Right lobe of liver (tissue), 6 donors: ENCODE measurements around the gene PARL. TPM values are rescaled to one million over a fixed set of nuclear protein-coding genes. Genes with fewer than 3 reads are reported as not detected.
"Not testable (repeated sequence)": the region's sequence is repeated elsewhere in the genome, so short reads cannot be mapped to it uniquely, and the experiment has no call there.

Experiments
- ATAC-seq, 4 donors: fragments of 200-7000 bp; cut with Tn5 transposase; one replicate each; pipeline ENCODE4 v1.9.1; 2020; ENCODE audit warnings: mild to moderate bottlenecking in 4 of 4, moderate library complexity in 4 of 4
- DNase-seq, 3 donors: peaks; one replicate each; pipeline ENCODE4 v3.0.0-alpha.2; 2020
- H3K27ac ChIP-seq, 3 donors: fragments of 200-600 bp; one replicate each; pipeline ENCODE4 v1.8.0; 2022
- H3K27me3 ChIP-seq, 2 donors: fragments of 200-600 bp; one replicate each; pipeline ENCODE4 v1.8.0; 2022
- H3K36me3 ChIP-seq, 4 donors: fragments of 200-600 bp; sonication (generic) in 1 of 4; one replicate each; pipeline versions ENCODE4 v1.5.1 to v1.8.0; 2017 to 2022; ENCODE audit warnings: control low read depth in 1 of 4
- H3K4me1 ChIP-seq, 4 donors: fragments of 200-600 bp; sonication (generic) in 1 of 4; one replicate each; pipeline versions ENCODE4 v1.5.1 to v1.8.0; 2017 to 2022; ENCODE audit warnings: control low read depth in 1 of 4
- H3K4me3 ChIP-seq, 3 donors: fragments of 200-600 bp; one replicate each; pipeline ENCODE4 v1.8.0; 2022
- H3K9me3 ChIP-seq, 4 donors: fragments of 200-600 bp; sonication (generic) in 1 of 4; one replicate each; pipeline versions ENCODE4 v1.5.1 to v1.8.0; 2017 to 2022; ENCODE audit warnings: control low read depth in 1 of 4
- POLR2A ChIP-seq: fragments of 450-650 bp; IDR thresholded peaks from one replicate; pipeline ENCODE4 v1.6.1; 2017; ENCODE audit warnings: antibody characterized with exemption, mild to moderate bottlenecking
- WGBS: methylation state at CpG from one replicate; pipeline ENCODE4 v1.1.6; 2018; ENCODE audit warnings: low coverage, low lambda C conversion rate; ENCODE audit not compliant: insufficient coverage; ENCODE audit errors: missing lambda C conversion rate; 5-methylcytosine and 5-hydroxymethylcytosine counted together
- intact Hi-C, 2 donors: fragments of 100-400 bp; cut with DNase I; formaldehyde crosslinking; loops; one replicate each; pipeline versions ENCODE4 v1.11.2 to v1.14.1; 2022
- microRNA counts: library from miRNA; unstranded; fragments of <30 nt; microRNA quantifications from one replicate; lab custom pipeline; 2016
- microRNA-seq, 2 donors: library from miRNA; unstranded; fragments of <30 nt; microRNA quantifications; one replicate each; pipeline ENCODE4, GENCODE V29; 2019 to 2020
- small RNA-seq, 2 experiments: library from RNA; depleted of rRNA; stranded (forward); fragments of <200 nt; gene quantifications; one replicate each; pipeline ENCODE3, GENCODE V24; 2016
- total RNA-seq, 6 experiments: library from RNA; depleted of rRNA in 2 of 6; stranded (reverse); fragments of >200 nt in 2 of 6; fragmentation: NEBNext Ultra II Directional in 3 of 6; extraction: Animal tissue kit (Norgen Biotek cat#: 25700) in 3 of 6; gene quantifications; one replicate each; pipeline versions ENCODE4 v1.1.0 to v1.2.4, GENCODE V29; 2016 to 2023
- TF ChIP-seq, protein P1 (sequence below), 4 donors: fragments of 200-600 bp in 3 of 4; fragments of 450-650 bp in 1 of 4; IDR thresholded peaks; one replicate each; pipeline versions ENCODE4 v1.5.1 to v1.8.0; 2016 to 2022; ENCODE audit warnings: antibody characterized with exemption in 4 of 4, mild to moderate bottlenecking in 2 of 4
- donor health status: DM: no; HTN: yes; CAD: no.
- donor health status: DM: no; HTN: no; CAD: no.
- donor health status: DM: no; HTN: no; CAD: no.
- donor health status: DM: no; HTN: yes; CAD: no.
- donor health status: DM: no; HTN: yes; CAD: no.

Gene PARL
- total RNA-seq, 6 experiments from 2014 or later: 23.7 to 29.0 (median 26.2) TPM

DNA sequence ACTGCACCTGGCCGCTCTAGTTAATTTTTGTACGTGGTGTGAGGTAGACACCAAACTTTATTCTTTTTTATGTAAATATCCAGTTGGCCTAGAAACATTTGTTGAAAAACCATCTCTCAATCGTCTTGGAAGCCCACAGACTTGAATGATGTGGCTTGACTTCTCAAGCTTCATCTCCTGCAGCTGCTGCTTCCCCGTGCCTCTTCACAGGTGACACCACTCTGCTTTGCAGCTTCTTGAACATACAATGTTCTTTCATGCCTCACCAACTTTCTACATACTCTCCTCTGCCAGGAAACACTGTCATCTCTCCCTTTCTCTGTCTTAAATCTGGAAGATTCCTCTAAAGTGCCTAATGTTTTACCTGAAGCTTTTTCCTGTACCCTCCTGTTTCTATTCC, 94.9 kb downstream of the PARL start:
- DNase-seq: no peak
- Histone ChIP-seq H3K4me1 (no peaks in the 10 kb centered on the region), H3K27me3 (no peaks in the 10 kb centered on the region), H3K27ac (no peak overlapping the region), H3K4me3 (no peak overlapping the region), H3K36me3 (peaks cover 0 to 28% (median 19%) of the 10 kb centered on the region in 4 donors), H3K9me3 (no peaks in the 10 kb centered on the region)
- ATAC-seq: no peak
- intact Hi-C loops: no loop called here
- WGBS: 91% methylated on average over 4 of the region's 4 CpGs
- no peak for TF ChIP-seq POLR2A
- TF ChIP-seq, protein P1, sequence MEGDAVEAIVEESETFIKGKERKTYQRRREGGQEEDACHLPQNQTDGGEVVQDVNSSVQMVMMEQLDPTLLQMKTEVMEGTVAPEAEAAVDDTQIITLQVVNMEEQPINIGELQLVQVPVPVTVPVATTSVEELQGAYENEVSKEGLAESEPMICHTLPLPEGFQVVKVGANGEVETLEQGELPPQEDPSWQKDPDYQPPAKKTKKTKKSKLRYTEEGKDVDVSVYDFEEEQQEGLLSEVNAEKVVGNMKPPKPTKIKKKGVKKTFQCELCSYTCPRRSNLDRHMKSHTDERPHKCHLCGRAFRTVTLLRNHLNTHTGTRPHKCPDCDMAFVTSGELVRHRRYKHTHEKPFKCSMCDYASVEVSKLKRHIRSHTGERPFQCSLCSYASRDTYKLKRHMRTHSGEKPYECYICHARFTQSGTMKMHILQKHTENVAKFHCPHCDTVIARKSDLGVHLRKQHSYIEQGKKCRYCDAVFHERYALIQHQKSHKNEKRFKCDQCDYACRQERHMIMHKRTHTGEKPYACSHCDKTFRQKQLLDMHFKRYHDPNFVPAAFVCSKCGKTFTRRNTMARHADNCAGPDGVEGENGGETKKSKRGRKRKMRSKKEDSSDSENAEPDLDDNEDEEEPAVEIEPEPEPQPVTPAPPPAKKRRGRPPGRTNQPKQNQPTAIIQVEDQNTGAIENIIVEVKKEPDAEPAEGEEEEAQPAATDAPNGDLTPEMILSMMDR (IDR thresholded peaks at IDR 0.05): no peak

DNA sequence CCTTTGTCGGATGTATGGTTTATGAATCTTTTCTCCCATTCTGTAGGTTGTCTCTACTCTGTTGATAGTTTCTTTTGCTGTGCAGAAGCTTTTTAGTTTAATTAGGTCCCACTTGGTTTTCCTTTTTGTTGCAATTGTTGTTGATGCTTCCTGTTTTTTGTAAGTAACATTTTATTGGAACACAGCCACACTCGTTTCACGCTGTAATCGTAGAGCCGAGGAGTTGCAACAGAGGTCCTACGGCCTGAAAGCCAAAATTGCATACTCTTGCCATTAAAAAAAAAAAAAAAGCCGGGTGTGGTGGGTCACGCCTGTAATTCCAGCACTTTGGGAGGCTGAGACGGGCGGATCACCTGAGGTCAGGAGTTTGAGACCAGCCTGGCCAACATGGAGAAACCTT, 100.2 kb downstream of the PARL start:
- H3K27me3 ChIP-seq, H3K9me3 ChIP-seq, H3K4me1 ChIP-seq, H3K27ac ChIP-seq, intact Hi-C loops, DNase-seq, H3K4me3 ChIP-seq: not testable (repeated sequence)
- ATAC-seq: peak in 2 of 4 donors; percentile 24 to 53
- WGBS: 55% methylated on average over 10 of the region's 10 CpGs
- peaks cover 0 to 20% (median 12%) of the 10 kb centered on the region in 4 donors for H3K36me3 ChIP-seq

DNA sequence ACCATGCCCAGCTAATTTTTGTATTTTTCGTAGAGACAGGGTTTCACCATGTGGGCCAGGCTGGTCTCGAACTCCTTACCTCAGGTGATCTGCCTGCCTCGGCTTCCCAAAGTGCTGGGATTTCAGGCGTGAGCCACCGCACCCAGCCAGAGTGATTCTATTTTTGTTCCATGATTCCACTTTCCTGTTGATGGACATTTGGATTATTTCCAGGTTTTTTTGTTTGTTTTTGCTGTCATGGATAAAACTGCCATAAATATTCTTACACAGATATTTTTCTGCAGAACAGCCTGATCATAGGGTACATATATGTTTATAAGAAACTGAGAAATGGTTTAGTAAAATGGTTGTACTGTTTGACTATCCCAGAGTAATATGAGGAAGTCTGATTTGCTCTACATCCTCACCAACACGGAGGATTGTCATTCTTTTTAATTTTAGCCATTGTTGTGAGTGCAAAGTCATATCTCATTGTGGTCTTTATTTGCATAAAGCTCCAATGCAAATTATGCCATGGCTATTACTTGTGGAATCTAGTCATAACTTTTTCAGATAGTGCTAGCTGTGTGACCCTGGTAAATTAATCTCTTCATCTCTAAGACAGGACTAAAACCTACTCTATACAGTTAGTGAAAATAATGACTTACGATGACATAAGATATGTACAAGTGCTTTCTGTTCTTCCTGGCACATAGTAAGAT, 102.0 kb downstream of the PARL start:
- Histone ChIP-seq H3K9me3 (no peaks in the 10 kb centered on the region), H3K4me3 (no peak overlapping the region), H3K4me1 (no peaks in the 10 kb centered on the region), H3K27ac (no peak overlapping the region), H3K27me3 (no peaks in the 10 kb centered on the region), H3K36me3 (peaks cover 0 to 29% (median 18%) of the 10 kb centered on the region in 4 donors)
- DNase-seq (no peak), ATAC-seq (no peak)
- WGBS: 73% methylated on average over 7 of the region's 7 CpGs
- intact Hi-C loops: no loop called here
- TF ChIP-seq POLR2A: no peak

DNA sequence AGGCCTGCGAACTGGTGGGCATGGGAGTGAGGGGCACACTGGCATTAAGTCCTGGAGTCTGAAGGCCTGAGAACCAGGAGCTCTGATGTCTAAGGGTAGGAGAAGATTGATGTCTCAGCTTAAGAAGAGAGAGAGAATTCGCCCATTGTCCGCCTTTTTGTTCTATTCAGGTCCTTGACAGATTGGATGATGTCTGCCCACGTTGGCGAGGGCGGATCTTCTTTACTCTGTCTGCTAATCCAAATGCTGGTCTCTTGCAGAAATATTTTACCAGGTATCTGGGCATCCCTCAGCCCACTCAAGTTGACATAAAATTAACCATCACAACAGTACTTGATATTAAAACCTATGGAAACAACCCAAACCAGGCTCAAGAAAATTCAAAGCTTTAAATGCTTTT, 103.4 kb downstream of the PARL start:
- peaks cover 0 to 27% (median 12%) of the 10 kb centered on the region in 4 donors for H3K36me3 ChIP-seq
- WGBS: 97% methylated on average over 5 of the region's 6 CpGs

DNA sequence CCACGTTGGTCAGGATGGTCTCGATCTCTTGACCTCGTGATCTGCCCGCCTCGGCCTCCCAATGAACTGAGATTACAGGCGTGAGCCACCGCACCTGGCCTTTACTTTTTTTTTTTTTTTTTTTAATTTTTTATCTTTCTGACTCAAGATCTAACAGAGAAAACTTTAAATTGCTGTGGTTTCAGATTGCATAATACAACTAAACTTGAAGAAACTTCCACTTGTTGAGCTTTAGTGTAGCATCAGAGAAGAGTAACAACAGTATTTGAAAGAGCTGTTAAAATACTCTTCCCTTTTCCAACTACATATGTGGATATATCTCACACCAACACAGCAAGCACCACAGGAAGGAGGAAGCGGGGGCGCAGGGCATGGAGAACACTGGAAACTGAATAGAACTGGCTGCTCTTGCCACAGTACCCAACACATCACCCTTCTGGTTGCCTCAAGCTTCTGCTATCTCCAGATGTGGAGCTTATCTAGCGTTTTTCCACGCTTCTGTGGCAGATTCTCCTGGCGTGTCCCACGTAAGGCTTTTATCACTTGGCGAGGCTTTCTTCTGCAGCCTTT, 104.7 kb downstream of the PARL start:
- no peaks in the 10 kb centered on the region for H3K27me3 ChIP-seq
- H3K4me1 ChIP-seq: no peaks in the 10 kb centered on the region
- 93% methylated on average over 11 of the region's 14 CpGs for WGBS
- H3K4me3 ChIP-seq: no peak overlapping the region
- intact Hi-C loops: no loop called here
- H3K9me3 ChIP-seq: no peaks in the 10 kb centered on the region
- ATAC-seq (peak in 1 of 4 donors; percentile 21), DNase-seq (no peak)
- TF ChIP-seq POLR2A: no peak
- TF ChIP-seq, protein P1 (IDR thresholded peaks at IDR 0.05): no peak
- no peak overlapping the region for H3K27ac ChIP-seq
- H3K36me3 ChIP-seq: peaks cover 0 to 27% (median 11%) of the 10 kb centered on the region in 4 donors

More for the DNA sequence above, 103.4 kb downstream of the PARL start:
- Histone ChIP-seq H3K4me3 (no peak overlapping the region), H3K4me1 (no peaks in the 10 kb centered on the region), H3K27me3 (no peaks in the 10 kb centered on the region), H3K27ac (no peak overlapping the region), H3K9me3 (no peaks in the 10 kb centered on the region)
- DNase-seq (no peak), ATAC-seq (no peak)
- TF ChIP-seq POLR2A: no peak
- TF ChIP-seq, protein P1 (IDR thresholded peaks at IDR 0.05): no peak
- intact Hi-C loops: no loop called here

MicroRNAs encoded within 50 kb of the gene (microRNA counts, 767-probe panel; counts per million panel counts)
- microRNA hsa-miR-4448 (lab: Ali Mortazavi, UCI): 237 counts per million

Small RNA genes within 50 kb of the gene (microRNA-seq; reads per million reads assigned to microRNA genes)
- gene MIR4448: 0 reads per million in 2 donors

Small RNA genes within 50 kb of the gene (small RNA-seq; reads per million reads assigned to genes)
- 0 reads per million in 2 experiments for gene MIR4448

Other genes with a start within 250 kb of the PARL start
- 10 to 100 TPM; 26.3 to 43.9 (median 32.0) TPM for gene KLHL24, start 249.3 kb downstream of the PARL start, total RNA-seq
- 10 to 100 TPM in 1 of 6 experiments, 1 to 10 TPM in 5; 3.8 to 12.1 (median 7.3) TPM for gene YEATS2, start 187.1 kb downstream of the PARL start, total RNA-seq
- under 1 TPM; 0.22 to 0.61 (median 0.37) TPM for gene MAP6D1, start 59.3 kb downstream of the PARL start, total RNA-seq
- gene ABCC5, start 133.0 kb upstream of the PARL start, total RNA-seq: 1 to 10 TPM; 5.5 to 9.4 (median 7.6) TPM
- not detected for gene HTR3D, start 146.9 kb upstream of the PARL start, total RNA-seq
- gene HTR3C, start 168.2 kb upstream of the PARL start, total RNA-seq: not detected
- gene HTR3E, start 212.2 kb upstream of the PARL start, total RNA-seq: not detected